Fibroblast of pulmonary artery (primary cell): ENCODE measurements around the gene USP3.

Experiments
- DNase-seq: peaks from one replicate; pipeline ENCODE4 v3.0.0-alpha.2; 2010; ENCODE audit warnings: low read depth
- H3K4me3 ChIP-seq: replicated peaks from 2 replicates; pipeline ENCODE4 v1.5.1; 2011; ENCODE audit warnings: low read depth, mild to moderate bottlenecking, control low read depth, low read length, moderate library complexity
- TF ChIP-seq, protein P1 (sequence below): IDR thresholded peaks from 2 replicates; pipeline ENCODE4 v1.5.1; 2011; ENCODE audit warnings: mild to moderate bottlenecking, control low read depth, low read length, inconsistent platforms; ENCODE audit errors: missing control alignments

The USP3 gene

GRCh38 chr15:63601026-63601703 lies 96.8 kb downstream of the USP3 start:
- peak overlapping the region; percentile 77 for H3K4me3 ChIP-seq
- peak; percentile 20 for DNase-seq
- TF ChIP-seq, protein P1, sequence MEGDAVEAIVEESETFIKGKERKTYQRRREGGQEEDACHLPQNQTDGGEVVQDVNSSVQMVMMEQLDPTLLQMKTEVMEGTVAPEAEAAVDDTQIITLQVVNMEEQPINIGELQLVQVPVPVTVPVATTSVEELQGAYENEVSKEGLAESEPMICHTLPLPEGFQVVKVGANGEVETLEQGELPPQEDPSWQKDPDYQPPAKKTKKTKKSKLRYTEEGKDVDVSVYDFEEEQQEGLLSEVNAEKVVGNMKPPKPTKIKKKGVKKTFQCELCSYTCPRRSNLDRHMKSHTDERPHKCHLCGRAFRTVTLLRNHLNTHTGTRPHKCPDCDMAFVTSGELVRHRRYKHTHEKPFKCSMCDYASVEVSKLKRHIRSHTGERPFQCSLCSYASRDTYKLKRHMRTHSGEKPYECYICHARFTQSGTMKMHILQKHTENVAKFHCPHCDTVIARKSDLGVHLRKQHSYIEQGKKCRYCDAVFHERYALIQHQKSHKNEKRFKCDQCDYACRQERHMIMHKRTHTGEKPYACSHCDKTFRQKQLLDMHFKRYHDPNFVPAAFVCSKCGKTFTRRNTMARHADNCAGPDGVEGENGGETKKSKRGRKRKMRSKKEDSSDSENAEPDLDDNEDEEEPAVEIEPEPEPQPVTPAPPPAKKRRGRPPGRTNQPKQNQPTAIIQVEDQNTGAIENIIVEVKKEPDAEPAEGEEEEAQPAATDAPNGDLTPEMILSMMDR, result no peak

DNA sequence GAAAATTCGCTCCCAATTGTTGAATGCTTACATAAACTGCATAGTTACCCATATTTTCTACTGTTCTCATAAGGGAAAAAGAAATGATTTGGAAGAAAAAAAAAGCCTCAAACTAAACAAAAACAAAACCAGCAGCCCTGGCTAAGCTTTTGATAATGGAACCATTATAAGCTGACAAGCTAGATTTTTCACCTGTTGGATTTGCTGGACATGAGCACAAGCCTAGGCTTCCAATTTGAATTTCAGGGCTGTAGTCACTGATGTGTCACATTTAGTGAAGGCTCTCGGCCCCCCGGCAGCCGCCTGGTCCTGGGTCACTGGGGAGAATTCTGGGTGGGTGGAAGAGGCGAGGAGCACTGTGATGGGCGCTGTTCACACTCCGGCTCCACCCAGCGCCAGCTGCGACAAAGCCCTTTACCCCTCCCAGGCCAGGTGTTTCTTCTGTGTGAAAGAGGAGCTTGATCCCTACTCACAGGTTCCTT lies 97.4 kb downstream of the USP3 start:
- no peak for DNase-seq
- TF ChIP-seq, protein P1, result no peak
- H3K4me3 ChIP-seq, result peak overlapping the region; percentile 77

DNA sequence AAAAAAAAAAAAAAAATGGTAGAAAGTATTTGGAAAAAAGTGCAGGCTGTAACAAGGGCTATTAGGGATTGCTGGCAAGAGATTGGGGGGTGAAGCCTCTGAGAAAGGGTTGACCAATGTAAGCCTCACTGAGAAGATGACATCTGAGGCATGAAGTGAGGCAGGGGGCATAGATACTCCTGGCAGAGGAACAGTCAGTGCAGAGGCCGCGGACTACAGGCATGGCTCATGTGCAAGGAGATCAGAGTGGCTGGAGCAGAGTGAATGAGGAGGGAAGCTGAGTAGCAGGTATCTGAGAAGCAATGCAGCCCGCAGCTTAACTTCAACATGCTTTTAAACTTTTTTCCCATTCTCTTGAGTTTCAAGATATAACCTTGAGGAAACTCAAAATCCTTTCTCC lies 98.2 kb downstream of the USP3 start:
- TF ChIP-seq, protein P1, result no peak
- no peak for DNase-seq
- no peak overlapping the region for H3K4me3 ChIP-seq

- TF ChIP-seq, protein P1, result no peak
- H3K4me3 ChIP-seq, result no peak overlapping the region
- no peak for DNase-seq
These were observed 99.1 kb downstream of the USP3 start for GRCh38 chr15:63603516-63603915.

DNA sequence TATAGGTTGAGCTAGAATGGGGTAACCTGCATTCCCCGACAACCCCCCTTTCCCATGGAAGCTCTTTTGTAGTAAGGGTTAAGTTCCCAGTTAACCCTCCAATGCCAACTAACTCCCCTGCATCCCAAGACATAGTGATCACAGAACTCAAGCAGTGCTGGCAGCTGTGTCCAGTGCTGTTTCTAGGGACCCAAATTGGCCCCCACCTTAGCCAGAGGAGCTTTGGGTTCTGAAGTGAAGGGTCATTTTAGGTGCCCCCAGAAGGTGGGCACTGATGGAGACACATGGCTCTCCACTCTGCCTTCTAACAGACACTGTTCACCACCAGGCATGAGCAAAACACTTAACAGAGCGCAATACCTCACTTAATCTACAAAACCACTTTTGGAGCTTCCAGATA lies 99.9 kb downstream of the USP3 start:
- TF ChIP-seq, protein P1, result no peak
- DNase-seq, result no peak
- H3K4me3 ChIP-seq, result no peak overlapping the region

- no peak overlapping the region for H3K4me3 ChIP-seq
- DNase-seq, result no peak
- TF ChIP-seq, protein P1, result no peak
These were observed 100.6 kb downstream of the USP3 start for GRCh38 chr15:63605036-63605435.

- DNase-seq, result no peak
- TF ChIP-seq, protein P1, result no peak
- no peak overlapping the region for H3K4me3 ChIP-seq
These were observed 101.4 kb downstream of the USP3 start for GRCh38 chr15:63605816-63606215.
